ENCODE measurements around the gene LONRF3. TPM values are rescaled to one million over a fixed set of nuclear protein-coding genes. Genes with fewer than 3 reads are reported as not detected.

The LONRF3 gene
- total RNA-seq: 0.20 and 0.30 TPM in 2 replicates
- long read RNA-seq: 0 reads

DNA sequence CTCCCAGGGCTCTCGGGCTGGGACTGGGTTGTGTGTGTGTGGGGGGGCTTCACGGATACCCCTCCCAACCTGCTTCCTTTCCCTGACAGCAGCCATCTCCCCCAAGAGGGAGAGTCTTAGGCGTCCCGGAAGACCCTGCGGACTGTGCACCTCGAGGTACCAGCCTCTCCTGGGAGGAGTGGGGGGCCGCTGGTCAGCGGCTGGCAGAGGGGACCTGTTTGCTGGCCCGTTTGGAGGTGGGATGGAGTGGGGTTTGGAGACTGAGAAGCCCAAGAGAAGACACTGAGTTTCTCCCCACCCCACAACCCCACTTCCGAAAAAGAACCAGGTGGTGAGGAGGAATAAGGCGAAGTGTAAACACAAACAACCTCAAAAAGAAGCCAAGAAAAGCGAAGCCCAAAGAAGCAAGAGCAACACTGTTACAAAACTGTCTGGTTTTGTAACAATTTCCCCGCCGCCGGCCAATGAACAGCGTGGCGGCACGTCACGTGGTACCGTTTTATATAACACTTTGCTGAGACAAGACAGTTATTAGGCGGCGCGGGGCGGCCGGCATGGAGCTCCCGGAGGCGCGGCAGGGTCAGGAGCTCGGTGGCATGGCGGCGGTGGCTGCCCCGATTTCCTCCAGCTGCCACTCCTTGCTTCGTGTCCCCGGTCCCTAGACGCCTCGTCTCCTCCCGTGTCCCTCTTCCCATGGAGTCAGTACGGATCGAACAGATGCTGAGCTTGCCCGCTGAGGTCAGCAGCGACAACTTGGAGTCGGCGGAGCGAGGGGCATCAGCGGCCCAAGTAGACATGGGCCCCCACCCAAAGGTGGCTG lies at the start of gene LONRF3:
Gene LONRF3, plus strand, starts transcription at position 531 of the 820 bp plus-strand sequence. Its CDS starts 163 bp downstream, at position 694.
- Mint-ChIP-seq H3K36me3 (ENCODE audit: low read depth) (no peaks in the 10 kb centered on the region), H3K4me3 (peak within 1 kb of the TSS; percentile 77), H3K27me3 (ENCODE audit: low read depth) (peaks cover 88% of the 10 kb centered on the region), H3K9me3 (no peaks in the 10 kb centered on the region), H3K27ac (ENCODE audit: unreplicated experiment) (no peak within 1 kb of the TSS), H3K4me1 (peaks cover 14% of the 10 kb centered on the region)
- TF ChIP-seq, protein P1, sequence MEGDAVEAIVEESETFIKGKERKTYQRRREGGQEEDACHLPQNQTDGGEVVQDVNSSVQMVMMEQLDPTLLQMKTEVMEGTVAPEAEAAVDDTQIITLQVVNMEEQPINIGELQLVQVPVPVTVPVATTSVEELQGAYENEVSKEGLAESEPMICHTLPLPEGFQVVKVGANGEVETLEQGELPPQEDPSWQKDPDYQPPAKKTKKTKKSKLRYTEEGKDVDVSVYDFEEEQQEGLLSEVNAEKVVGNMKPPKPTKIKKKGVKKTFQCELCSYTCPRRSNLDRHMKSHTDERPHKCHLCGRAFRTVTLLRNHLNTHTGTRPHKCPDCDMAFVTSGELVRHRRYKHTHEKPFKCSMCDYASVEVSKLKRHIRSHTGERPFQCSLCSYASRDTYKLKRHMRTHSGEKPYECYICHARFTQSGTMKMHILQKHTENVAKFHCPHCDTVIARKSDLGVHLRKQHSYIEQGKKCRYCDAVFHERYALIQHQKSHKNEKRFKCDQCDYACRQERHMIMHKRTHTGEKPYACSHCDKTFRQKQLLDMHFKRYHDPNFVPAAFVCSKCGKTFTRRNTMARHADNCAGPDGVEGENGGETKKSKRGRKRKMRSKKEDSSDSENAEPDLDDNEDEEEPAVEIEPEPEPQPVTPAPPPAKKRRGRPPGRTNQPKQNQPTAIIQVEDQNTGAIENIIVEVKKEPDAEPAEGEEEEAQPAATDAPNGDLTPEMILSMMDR (conservative IDR thresholded peaks at IDR 0.05): no peak
- no peak for DNase-seq (ENCODE audit: low read depth, low spot score)

DNA sequence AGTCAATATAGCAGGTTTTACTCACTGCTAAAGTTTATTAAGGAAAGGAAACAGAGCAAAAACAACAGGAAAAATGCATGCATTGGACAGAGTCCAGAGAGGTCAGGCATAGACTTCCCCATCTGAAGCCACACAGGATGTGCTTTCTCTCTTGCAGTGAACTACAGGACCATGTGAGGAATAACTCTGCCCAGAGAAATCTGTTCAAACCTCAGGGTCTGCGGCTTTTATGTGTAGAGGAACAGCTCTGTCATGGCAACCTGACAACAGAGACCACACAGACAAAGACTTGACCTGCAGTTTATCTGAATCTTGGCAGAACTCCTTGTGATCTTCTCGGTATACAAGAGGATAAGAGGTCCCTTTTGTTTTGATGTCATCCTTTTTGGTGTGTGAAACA lies 46.3 kb upstream of the LONRF3 start:
- no peaks in the 10 kb centered on the region for H3K27me3 Mint-ChIP-seq (ENCODE audit: low read depth)
- no peak overlapping the region for H3K4me3 Mint-ChIP-seq
- no peak for DNase-seq (ENCODE audit: low read depth, low spot score)
- no peak overlapping the region for H3K27ac Mint-ChIP-seq (ENCODE audit: unreplicated experiment)
- peaks cover 4% of the 10 kb centered on the region for H3K9me3 Mint-ChIP-seq
- no peaks in the 10 kb centered on the region for H3K4me1 Mint-ChIP-seq
- TF ChIP-seq, protein P1 (conservative IDR thresholded peaks at IDR 0.05): no peak
- H3K36me3 Mint-ChIP-seq (ENCODE audit: low read depth): no peaks in the 10 kb centered on the region

DNA sequence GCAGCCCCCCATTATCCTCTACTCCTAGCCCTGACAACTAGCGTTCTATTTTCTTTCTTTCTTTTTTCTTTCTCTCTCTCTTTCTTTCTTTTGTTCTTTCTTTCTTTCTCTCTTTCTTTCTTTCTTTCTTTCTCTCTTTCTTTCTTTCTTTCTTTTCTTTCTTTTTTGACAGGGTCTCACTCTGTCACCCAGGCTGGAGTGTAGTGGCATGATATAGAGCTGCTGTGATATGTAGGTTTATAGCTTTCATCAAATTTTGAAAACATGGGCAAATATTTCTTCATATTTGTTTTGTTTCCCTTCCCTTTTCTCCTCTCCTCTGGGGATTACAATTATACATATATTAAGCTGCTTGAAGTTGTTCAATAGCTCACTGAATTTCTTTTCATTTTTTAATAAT lies 39.1 kb upstream of the LONRF3 start:
- H3K27ac Mint-ChIP-seq (ENCODE audit: unreplicated experiment): no peak overlapping the region
- no peaks in the 10 kb centered on the region for H3K4me1 Mint-ChIP-seq
- no peaks in the 10 kb centered on the region for H3K9me3 Mint-ChIP-seq
- TF ChIP-seq, protein P1 (conservative IDR thresholded peaks at IDR 0.05): no peak
- H3K4me3 Mint-ChIP-seq: no peak overlapping the region
- H3K27me3 Mint-ChIP-seq (ENCODE audit: low read depth): no peaks in the 10 kb centered on the region
- H3K36me3 Mint-ChIP-seq (ENCODE audit: low read depth): peaks cover 2% of the 10 kb centered on the region
- DNase-seq (ENCODE audit: low read depth, low spot score): no peak

DNA sequence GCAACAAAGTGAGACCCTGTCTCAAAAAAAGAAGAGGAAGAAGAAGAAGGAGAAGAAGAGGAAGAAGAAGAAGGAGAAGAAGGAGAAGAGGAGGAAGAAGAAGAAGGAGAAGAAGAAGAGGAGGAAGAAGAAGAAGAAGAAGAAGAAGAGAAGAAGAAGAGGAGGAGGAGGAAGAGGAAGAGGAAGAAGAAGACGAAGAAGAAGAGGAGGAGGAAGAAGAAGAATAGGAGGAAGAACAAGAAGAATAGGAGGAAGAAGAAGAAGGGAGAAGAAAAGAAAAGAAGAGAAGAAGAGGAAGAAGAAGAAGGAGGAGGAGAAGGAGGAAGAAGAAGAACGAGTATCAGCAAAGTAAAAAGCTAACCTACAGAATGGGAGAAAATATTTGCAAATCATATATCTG lies 33.3 kb upstream of the LONRF3 start:
- Mint-ChIP-seq H3K4me3 (no peak overlapping the region), H3K9me3 (peaks cover 4% of the 10 kb centered on the region), H3K27ac (ENCODE audit: unreplicated experiment) (no peak overlapping the region), H3K4me1 (no peaks in the 10 kb centered on the region), H3K36me3 (ENCODE audit: low read depth) (peaks cover 4% of the 10 kb centered on the region), H3K27me3 (ENCODE audit: low read depth) (peaks cover 2% of the 10 kb centered on the region)
- TF ChIP-seq, protein P1 (conservative IDR thresholded peaks at IDR 0.05): no peak
- no peak for DNase-seq (ENCODE audit: low read depth, low spot score)

DNA sequence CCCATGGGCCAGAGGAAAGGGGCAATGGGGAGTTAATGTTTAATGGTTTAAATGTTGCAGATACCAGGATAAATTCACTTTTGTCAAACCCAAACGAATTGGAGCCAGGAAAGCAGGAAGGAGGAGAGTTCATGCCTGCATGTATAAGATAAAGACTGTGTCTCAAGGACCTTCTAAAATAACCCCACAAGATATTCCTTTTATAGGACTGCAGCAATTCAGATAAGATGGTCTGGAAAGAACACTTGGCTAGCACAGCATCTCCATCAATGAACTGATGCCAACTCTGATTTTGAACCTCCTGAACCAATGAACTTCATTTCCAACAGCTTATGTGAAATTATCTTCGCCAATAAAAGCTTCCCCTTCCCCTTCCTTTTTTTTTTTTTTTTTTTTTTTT lies 31.3 kb upstream of the LONRF3 start:
- Mint-ChIP-seq H3K9me3 (peaks cover 4% of the 10 kb centered on the region), H3K4me1 (no peaks in the 10 kb centered on the region), H3K27me3 (ENCODE audit: low read depth) (peaks cover 2% of the 10 kb centered on the region), H3K4me3 (no peak overlapping the region), H3K36me3 (ENCODE audit: low read depth) (peaks cover 4% of the 10 kb centered on the region), H3K27ac (ENCODE audit: unreplicated experiment) (no peak overlapping the region)
- TF ChIP-seq, protein P1 (conservative IDR thresholded peaks at IDR 0.05): no peak
- no peak for DNase-seq (ENCODE audit: low read depth, low spot score)

All from neural crest cell (in vitro differentiated cells).